NT2/D1 (cell line): ENCODE data around the gene FER.

Source experiments
- SUZ12 ChIP-seq: IDR thresholded peaks from 2 replicates; pipeline ENCODE4 v1.6.1; 2011; ENCODE audit not compliant: insufficient read length, insufficient read depth; ENCODE audit errors: extremely low read depth
- YY1 ChIP-seq: IDR thresholded peaks from 2 replicates; pipeline ENCODE4 v1.6.1; 2011; ENCODE audit not compliant: insufficient read length, insufficient read depth
- ZNF274 ChIP-seq: IDR thresholded peaks from 2 replicates; pipeline ENCODE4 v1.6.1; 2011; ENCODE audit warnings: mild to moderate bottlenecking, low read depth, low read length

GRCh38 chr5:108749128-108749861 lies 1.6 kb downstream of the FER start:
- TF ChIP-seq ZNF274 = no peak
- TF ChIP-seq SUZ12 = no peak
- no peak for TF ChIP-seq YY1
